HUES6 (cell line): ENCODE measurements around the gene NT5C1A.

Source experiments
- H3K27ac ChIP-seq: 2 replicates; pipeline ENCODE4 v1.7.0; 2013; ENCODE audit warnings: low read depth, mild to moderate bottlenecking, low read length, inconsistent platforms
- H3K27me3 ChIP-seq: 2 replicates; pipeline ENCODE4 v1.6.1; 2013; ENCODE audit warnings: low read length; ENCODE audit not compliant: control insufficient read depth, insufficient read depth
- H3K36me3 ChIP-seq: 2 replicates; pipeline ENCODE4 v1.6.1; 2013; ENCODE audit warnings: low read length; ENCODE audit not compliant: control insufficient read depth, insufficient read depth
- H3K4me1 ChIP-seq: 2 replicates; pipeline ENCODE4 v1.6.1; 2013; ENCODE audit warnings: low read length; ENCODE audit not compliant: control insufficient read depth, insufficient read depth
- H3K4me3 ChIP-seq: 2 replicates; pipeline ENCODE4 v1.5.1; 2013; ENCODE audit warnings: low read depth, low read length
- H3K9ac ChIP-seq: one replicate; pipeline ENCODE4 v1.6.1; 2013; ENCODE audit warnings: mild to moderate bottlenecking, low read length
- H3K9me3 ChIP-seq: 2 replicates; pipeline ENCODE4 v1.6.1; 2013; ENCODE audit warnings: low read depth, low read length; ENCODE audit not compliant: control insufficient read depth, insufficient read depth

The NT5C1A gene

DNA sequence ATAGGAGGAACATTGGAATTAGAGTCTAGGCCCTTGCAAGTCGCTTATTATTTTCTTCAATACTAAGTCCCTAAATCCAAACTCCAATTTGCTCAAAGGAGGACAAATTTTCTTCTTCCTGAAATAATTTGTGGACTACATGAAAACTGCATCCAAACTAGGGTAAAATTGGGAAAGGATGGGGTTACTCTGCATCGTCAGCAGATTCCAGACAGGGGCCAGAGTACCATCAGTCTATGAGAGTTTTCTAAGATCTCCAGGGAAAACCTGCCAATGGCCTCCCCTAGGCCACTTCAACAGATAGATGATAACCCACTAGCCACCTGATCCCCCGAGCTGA, 33.0 kb downstream of the NT5C1A start:
- H3K4me3 ChIP-seq: peak overlapping the region; percentile 72
- no peak overlapping the region for H3K27ac ChIP-seq
- H3K9me3 ChIP-seq: no peaks in the 10 kb centered on the region
- H3K36me3 ChIP-seq: no peaks in the 10 kb centered on the region
- no peaks in the 10 kb centered on the region for H3K4me1 ChIP-seq
- peaks cover 93% of the 10 kb centered on the region for H3K27me3 ChIP-seq
- H3K9ac ChIP-seq: no peak overlapping the region

DNA sequence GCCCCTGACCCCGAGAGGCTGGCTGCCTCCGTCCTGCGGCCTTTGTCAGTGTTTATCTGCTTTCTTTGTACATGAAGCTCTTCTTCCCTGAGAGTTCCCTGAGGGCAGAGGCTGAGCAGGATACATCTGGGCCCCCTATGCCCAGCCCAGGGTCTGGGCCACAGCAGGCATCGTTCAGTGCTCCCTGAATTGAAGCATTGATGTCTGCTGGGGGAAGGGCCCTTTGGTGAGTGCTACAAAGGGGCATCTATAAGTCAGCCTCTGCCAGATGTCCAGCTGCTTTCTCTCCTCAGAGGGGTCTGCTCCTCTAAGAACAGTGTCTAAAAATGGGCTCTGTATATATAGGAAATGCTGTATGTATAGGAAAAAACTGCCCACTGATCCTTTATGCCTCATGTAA, 34.5 kb downstream of the NT5C1A start:
- Histone ChIP-seq H3K9me3 (no peaks in the 10 kb centered on the region), H3K4me1 (peaks cover 6% of the 10 kb centered on the region), H3K27ac (no peak overlapping the region), H3K27me3 (peaks cover 92% of the 10 kb centered on the region), H3K9ac (no peak overlapping the region), H3K4me3 (no peak overlapping the region), H3K36me3 (no peaks in the 10 kb centered on the region)

DNA sequence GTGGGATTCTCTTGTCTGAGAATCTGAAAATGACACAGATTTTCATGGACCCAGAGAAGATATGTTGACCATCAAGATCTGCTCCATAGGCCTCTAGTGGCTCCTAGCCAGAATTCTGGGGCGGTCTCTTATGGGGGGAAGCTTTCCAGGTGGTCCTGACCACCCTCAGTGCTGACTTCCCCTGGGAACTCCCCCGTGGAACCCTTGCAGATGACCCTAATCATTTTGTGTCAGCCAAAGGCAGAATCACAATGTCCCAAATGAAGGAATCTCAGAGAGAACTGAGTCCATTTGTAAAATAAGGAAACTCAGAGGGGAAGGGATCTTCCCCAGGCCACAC, 36.1 kb downstream of the NT5C1A start:
- Histone ChIP-seq H3K9me3 (no peaks in the 10 kb centered on the region), H3K4me3 (no peak overlapping the region), H3K27me3 (peaks cover 96% of the 10 kb centered on the region), H3K27ac (no peak overlapping the region), H3K4me1 (peaks cover 6% of the 10 kb centered on the region), H3K36me3 (no peaks in the 10 kb centered on the region), H3K9ac (no peak overlapping the region)

DNA sequence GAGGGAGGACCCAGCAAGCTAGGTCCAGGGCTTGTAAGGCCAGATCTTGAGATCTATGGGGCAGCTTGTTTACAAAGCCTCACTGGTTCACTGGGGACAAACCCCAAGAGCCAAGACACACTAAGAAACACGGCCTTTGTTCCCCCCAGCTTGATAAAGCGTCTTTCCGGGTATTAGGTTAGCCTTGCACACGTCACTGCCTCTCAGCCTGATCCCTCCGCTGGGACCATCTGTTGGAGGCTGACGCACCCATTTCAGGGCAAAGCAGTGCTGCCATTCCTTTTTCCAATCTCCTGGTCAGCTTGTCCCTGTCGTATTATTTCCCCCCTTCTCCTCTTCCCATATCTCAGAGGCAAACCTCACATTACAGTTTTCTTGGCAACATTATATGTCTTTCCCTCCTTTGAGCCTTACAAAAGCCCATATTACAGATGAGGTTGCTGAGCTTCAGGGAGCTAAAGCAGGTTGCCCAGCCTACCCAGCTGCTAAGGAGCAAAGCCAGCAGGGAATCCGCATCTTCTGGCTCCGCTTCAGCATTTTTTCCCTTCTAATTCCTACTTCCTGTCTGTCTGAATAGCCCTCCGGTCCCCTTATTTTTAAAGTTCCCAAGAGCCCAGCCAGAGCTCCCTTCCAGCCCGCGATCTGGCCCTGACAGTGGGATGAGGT, 36.6 kb downstream of the NT5C1A start:
- Histone ChIP-seq H3K9ac (no peak overlapping the region), H3K4me3 (no peak overlapping the region), H3K4me1 (peaks cover 6% of the 10 kb centered on the region), H3K27me3 (peaks cover 96% of the 10 kb centered on the region), H3K27ac (no peak overlapping the region), H3K36me3 (no peaks in the 10 kb centered on the region), H3K9me3 (no peaks in the 10 kb centered on the region)

DNA sequence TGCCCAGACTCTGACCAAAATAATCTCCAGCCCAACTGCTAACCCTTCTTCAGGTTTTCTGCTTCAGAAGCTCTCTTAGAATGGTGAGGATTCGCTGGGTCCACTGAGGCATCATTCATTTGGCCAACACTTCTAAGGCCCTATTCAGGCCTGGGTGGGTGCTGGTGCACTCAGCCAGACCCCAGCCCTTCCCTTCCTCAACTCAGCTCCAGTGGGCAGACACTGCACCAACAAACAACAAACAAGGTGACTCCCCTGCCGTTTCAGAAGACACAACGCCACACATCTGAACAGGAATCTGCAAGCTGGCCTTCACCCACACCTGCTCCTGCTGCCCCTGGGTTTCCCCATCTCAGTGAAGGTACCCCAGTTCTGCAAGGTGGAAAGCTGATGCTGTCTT, 38.5 kb downstream of the NT5C1A start:
- no peak overlapping the region for H3K27ac ChIP-seq
- H3K4me3 ChIP-seq: peak overlapping the region; percentile 37
- H3K4me1 ChIP-seq: peaks cover 6% of the 10 kb centered on the region
- no peak overlapping the region for H3K9ac ChIP-seq
- H3K36me3 ChIP-seq: no peaks in the 10 kb centered on the region
- H3K27me3 ChIP-seq: peaks cover 94% of the 10 kb centered on the region
- no peaks in the 10 kb centered on the region for H3K9me3 ChIP-seq

DNA sequence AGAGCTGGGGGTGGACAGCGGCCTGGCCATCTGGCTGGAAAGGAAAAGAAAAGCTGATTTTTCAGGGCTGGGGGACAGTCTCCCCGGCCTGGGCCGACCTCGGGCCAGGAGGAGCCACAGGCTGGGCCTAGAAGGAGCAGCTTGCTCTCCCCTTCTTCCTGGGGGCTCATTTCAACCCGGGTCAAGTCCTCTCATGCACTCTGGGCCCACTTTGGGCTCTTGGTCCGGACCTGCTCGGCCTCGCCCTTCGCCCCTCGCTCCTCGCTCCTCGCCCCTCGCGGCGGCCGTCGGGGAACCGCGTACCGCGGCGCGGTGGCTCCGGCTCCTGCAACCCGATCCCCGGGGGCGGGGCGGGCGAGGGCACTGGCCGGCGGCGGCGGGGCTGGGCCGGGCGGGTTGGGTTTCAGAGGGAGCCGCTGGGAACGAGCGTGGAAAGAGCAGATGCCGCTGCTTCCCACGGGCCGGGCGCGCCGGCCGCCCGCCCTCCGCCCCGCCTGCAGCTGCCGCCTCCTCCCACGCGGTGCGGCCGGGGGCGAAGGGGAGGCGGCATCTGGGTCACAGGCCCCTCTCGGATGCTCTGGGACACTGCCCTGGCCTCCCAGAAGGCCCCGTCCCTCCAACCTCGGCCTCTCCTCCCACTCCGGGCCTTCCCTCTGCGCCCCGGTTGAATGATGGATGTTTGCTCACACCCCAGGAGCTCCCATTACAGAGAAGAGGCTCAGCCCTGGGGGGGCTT, 39.1 kb downstream of the NT5C1A start:
- peak overlapping the region; percentile 37 for H3K4me3 ChIP-seq
- no peaks in the 10 kb centered on the region for H3K9me3 ChIP-seq
- no peak overlapping the region for H3K27ac ChIP-seq
- H3K9ac ChIP-seq: no peak overlapping the region
- peaks cover 90% of the 10 kb centered on the region for H3K27me3 ChIP-seq
- H3K4me1 ChIP-seq: peaks cover 6% of the 10 kb centered on the region
- no peaks in the 10 kb centered on the region for H3K36me3 ChIP-seq

DNA sequence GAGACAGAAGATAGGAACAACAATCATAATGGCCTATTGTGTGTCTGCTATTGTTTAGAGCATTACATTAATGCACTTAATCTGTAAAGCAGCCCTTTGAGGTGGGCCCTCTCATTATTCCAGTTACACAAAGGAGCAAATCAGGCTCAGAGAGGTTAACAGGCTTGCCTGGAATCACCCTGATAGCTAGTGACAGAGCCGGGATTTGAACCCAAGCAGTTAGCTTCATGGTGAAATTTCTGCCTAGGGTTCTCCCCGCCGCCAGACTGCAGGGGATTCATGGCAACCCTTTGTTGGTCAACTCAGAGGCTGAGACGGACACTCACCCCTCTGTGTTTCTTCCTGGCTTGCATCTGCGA, 39.6 kb downstream of the NT5C1A start:
- Histone ChIP-seq H3K27ac (no peak overlapping the region), H3K36me3 (no peaks in the 10 kb centered on the region), H3K9ac (no peak overlapping the region), H3K9me3 (no peaks in the 10 kb centered on the region), H3K4me3 (peak overlapping the region; percentile 37; the same call in 1 of the 2 replicates), H3K4me1 (peaks cover 6% of the 10 kb centered on the region), H3K27me3 (peaks cover 90% of the 10 kb centered on the region)

DNA sequence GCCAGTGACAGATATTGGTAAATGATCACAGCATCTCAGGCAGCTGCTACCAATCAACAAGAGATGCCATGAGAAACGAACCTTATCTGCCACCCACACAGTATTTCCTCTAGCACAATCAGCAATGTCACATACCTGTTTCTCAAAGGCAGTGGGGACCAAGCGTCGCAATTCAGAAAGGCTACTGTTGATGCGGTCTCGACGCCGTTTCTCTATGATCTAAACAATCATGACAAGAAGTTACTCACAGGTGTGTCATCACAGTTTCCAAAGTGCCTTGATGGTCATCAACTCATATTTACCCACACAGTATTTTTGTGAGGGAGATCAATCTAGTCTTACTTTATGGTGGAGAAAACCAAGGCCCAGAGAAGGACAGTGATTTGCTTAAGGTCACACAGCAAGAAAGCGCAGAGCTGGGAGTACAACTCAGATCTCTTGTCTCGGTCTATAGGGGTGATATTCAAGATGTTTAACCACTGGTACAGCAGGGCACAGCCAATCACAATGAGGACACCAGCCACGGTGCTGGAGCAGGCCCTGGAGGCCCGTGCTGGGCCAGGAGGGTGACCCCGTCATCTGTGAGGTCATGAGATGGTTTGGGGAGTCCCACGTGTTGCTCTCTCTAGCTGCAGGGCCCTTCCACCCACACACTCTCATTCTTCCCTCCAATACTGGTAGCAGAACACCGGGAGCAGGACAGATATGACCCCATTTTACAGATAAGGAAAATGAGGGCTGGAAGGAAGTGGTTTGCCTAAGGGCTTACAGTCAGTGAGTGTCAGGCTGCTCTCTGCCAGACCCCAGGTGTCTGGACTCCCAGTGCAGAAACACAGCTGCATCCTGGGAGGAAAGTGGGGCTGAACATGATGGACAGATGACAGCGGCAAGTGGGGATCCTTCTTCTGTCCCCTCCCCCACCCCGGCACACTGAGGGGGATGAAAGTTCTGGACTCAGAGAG, 40.3 kb downstream of the NT5C1A start:
- Histone ChIP-seq H3K9ac (no peak overlapping the region), H3K27ac (no peak overlapping the region), H3K36me3 (no peaks in the 10 kb centered on the region), H3K4me1 (peaks cover 6% of the 10 kb centered on the region), H3K9me3 (no peaks in the 10 kb centered on the region), H3K4me3 (no peak overlapping the region), H3K27me3 (peaks cover 90% of the 10 kb centered on the region)

DNA sequence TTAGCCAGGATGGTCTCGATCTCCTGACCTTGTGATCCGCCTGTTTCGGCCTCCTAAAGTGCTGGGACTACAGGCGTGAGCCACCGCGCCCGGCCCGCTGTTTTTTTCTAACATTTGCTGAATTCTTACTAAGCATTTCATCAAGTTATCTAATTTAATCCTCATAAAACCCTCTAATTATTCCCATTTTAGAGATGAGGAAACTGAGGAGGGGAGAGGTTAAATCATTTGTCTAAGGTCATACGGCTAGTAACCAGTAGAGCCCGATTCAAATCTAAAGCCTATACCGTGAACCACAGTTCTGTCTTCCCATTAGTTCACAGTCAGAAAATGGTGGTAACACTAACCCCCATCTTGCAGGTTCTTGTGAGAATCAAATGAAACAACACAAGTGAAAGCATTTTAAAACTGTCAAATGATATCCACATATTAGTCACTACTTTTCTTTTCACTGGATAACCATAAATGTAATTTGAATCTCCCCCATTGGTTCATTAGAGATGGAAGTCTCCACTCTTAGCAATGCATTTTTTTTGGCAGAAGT, 43.0 kb downstream of the NT5C1A start:
- Histone ChIP-seq H3K27me3 (peaks cover 91% of the 10 kb centered on the region), H3K36me3 (no peaks in the 10 kb centered on the region), H3K9ac (no peak overlapping the region), H3K9me3 (no peaks in the 10 kb centered on the region), H3K4me1 (peaks cover 6% of the 10 kb centered on the region), H3K27ac (no peak overlapping the region), H3K4me3 (no peak overlapping the region)

DNA sequence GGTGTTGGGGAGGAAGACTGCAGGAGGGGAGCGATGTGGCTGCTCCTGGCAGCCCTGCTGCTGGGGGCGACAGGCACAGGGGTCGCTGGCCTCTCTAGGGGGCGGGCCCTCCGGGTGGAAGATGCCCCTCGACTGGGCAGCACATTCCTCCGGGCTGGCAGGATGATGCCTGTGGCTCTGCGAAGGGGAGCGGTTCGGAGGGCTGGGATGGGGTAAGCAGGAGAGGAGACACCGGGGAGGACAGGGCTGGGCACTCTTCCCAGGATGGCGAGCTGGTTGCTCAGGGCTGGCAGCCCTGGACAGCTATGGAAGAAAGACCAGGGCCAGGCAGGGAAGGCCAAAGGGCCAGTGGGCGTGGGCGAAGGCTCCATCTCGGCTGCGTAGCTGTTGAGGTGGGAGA, 45.3 kb downstream of the NT5C1A start:
- H3K27me3 ChIP-seq: peaks cover 87% of the 10 kb centered on the region
- no peaks in the 10 kb centered on the region; the same call in 1 of the 2 replicates for H3K4me1 ChIP-seq
- H3K9me3 ChIP-seq: no peaks in the 10 kb centered on the region
- H3K9ac ChIP-seq: no peak overlapping the region
- H3K4me3 ChIP-seq: no peak overlapping the region
- H3K36me3 ChIP-seq: no peaks in the 10 kb centered on the region
- no peak overlapping the region for H3K27ac ChIP-seq
